GM18498 (cell line): ENCODE measurements around the gene FAM3B.

Source experiments
- ATAC-seq: cut with Tn5 transposase; IDR thresholded peaks from one replicate; pipeline ENCODE4 v1.9.1; 2021; ENCODE audit warnings: mild to moderate bottlenecking, moderate library complexity; ENCODE audit not compliant: unreplicated experiment

Gene FAM3B

DNA sequence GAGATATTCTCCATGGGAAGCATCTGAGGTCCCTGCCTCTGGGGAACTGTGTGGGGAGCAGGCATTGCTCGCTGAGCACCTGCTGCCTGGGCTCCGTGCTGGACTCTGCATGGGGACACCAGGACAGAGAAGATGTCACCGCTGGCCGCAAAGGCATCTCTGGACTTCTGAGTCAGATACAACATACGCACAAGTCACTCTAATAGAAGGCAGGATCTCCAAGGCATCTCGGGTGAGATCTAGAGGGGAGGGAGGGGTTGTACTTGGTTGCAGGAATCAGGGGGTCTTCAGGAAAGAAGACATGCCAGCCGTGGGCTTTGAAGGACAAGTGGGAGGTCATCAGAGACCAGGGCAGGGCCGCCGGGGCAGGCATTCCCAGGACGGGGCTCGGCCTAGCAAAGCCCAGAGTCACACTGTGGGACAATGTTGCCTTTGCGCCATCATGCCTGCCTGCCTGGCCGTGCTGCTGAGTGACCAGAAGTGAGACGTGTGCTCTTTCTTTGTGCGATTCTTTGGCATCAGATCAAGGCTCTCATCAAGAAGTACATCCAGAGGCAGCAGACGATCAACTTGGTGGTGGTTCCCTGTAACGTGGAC is 73.5 kb downstream of the FAM3B start:
- no peak for ATAC-seq

DNA sequence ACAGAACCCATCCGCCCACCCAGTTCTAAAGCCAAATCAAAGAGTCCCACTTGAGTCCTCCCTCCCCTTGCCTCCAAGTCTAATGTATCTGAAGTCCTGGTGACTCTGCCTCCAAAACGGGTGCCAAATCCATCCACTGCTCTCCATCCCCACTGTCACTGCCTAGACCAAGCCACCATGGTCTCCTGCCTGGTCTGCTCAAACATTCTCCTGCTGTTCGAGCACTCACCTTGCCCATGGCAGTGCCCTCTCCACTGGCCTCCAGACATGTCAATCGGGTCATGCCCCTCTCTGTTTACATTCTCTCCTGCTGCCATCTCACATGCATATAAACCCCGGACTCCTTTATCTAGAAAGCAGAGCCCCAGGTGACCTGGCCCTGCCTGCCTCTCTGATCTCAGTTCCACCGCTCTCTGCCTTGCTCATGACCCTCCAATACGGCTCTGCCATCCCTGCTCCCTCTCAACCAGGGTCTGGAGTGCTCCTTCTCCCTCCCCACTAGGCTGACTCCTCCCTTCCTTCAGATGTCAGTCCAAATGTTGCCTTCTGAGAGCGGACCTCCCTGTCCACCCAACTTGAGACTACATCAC is 77.4 kb downstream of the FAM3B start:
- no peak for ATAC-seq

DNA sequence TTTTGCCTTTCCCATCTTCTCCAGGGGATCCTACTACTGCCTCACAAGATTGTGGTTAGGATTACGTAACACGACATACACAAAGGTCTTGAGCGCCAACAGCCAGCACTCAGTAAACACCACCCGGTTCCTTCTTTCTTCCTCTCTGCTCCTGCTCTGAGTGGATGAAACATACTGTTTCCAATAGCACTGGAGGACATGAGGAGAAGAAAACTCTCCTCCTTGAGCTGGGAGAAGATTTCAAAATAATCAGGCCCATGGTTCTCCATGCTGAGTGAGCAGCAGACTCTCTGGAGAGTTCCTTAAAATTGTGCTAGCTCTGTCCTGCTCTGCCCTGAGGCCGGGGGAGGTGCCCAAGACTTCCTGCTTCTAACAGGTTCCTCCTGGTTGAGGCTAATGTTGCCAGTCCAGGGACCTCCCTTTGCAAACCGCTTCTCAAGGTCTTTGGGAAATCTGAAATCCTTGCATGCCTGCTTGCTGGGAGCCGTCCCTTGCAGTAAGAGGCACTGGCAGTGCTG is 80.0 kb downstream of the FAM3B start:
- ATAC-seq = no peak

DNA sequence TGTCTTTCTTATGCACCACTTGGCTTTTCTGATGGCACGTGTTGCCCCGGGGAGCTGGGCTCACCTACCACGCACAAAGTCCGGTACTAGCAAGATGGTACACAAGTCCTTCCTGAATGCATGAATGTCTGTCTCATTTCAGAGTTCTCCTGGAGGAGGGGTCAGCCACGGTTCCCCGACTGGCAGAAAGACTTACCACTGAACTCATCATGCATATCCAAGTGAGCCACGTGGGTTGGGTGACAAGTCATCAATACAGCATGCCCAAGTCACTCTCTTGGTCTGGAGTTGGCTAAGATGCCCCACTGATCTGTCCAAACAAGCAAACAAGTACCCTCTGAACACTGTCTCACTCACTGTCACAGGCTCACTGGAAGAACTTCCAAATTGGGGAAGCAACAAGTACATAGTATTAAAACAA is 80.9 kb downstream of the FAM3B start:
- no peak for ATAC-seq

DNA sequence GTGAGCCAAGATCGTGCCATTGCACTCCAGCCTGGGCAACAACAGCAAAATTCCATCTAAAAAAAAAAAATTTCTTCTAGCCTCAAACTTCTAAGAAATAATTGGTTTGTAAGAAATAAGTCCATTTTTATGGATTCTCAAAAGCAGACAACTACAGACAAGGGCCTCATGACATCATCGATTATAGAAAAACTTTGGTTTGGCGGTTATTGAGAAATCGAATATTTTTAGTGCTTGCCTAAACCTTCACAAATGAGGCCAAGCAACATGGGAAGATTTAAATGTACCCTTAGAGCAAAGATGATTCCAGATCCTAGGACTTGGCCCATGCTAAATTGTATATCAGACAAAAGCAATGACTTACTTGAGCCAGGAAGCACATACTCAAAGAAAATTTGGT is 81.7 kb downstream of the FAM3B start:
- ATAC-seq = no peak

DNA sequence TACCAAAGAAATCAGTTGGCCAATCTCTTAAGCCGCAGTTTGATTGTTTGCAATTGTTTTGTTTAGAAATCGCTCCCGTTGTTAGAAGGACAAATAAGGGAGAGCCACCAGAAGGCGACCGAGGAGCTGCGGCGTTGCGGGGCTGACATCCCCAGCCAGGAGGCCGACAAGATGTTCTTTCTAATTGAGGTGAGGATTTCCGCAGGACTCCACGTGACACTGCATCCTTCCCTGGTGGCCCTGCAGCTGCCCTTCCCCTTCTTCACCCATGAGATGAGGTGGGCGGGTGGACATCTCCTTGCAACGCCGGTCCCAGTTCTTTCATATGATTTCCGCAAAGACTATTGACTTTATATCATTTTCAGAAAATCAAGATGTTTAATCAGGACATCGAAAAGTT is 82.2 kb downstream of the FAM3B start:
- ATAC-seq = no peak

DNA sequence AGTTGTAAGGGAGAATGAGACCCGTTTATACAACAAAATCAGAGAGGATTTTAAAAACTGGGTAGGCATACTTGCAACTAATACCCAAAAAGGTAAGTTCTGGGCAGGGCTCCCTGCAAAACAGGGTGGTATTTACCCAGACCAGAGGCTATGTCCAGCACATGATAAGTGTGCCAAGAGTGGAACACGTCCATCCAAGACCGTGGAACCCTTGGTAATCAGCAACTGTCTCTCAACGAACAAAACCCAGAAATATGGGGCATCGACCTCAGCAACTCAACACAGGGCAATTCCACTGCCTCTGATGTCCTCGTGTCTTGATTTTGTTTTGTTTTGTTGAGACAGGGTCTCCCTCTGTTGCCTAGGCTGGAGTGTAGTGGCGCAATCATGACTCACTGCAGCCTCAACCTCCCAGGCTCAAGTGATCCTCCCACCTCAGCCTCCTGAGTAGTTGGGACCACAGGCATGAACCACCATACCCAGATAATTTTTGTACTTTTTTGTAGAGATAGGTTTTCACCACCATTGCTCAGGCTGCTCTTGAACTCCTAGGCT is 82.7 kb downstream of the FAM3B start:
- ATAC-seq = no peak

DNA sequence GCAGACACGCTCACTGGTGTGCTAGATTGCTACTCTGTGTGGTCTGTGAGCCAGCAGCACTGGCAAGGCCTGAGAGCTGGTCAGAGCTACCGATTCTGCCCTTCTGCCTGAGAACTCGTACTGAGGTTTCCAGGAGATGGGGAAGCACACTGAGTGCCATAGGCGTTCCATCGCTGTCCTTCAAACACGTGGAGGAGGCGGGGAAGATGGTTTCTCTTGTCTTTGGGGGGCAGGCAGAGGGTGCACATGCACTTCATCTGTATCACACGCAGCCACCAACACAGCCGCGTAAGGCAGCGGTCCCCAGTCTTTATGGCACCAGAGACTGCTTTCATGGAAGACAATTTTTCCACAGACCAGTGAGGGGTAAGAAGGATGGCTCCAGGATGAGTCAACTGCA is 85.6 kb downstream of the FAM3B start:
- no peak for ATAC-seq

DNA sequence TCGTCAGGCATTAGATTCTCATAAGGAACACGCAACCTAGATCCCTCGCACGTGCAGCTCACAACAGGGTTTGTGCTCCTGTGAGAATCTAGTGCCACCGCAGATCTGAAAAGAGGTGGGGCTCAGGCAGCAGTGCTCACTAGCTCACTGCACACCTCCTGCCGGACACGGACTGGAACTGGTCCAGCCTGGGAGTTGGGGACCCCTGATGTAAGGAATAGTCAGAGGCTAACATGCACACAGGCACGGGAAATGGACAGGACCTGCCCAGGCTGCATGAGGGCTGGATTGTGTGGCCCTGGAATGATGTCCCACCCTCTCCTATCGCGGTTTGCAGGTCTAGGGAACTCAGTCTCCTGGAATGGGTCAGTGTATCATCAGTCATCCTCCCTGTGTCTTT is 86.2 kb downstream of the FAM3B start:
- ATAC-seq = no peak

DNA sequence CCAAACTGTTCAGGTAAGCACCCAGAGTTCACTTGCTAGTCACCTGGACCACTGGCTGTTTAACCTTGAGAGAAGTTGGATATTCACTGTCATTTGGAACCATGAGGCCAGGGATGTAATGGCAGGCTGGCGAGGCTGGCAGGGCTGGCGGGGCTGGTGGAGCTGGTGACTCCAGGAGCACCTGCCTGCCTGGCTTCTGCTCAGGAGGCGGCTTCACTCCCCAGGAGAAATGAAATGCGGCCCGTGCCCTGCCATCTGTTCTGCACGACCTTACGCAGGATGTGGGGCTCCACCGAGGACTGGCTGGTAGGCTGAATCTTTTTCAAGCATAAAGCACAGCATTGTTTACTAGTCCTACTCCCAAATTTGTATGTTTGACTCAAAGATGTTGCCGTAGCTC is 86.7 kb downstream of the FAM3B start:
- no peak for ATAC-seq

DNA sequence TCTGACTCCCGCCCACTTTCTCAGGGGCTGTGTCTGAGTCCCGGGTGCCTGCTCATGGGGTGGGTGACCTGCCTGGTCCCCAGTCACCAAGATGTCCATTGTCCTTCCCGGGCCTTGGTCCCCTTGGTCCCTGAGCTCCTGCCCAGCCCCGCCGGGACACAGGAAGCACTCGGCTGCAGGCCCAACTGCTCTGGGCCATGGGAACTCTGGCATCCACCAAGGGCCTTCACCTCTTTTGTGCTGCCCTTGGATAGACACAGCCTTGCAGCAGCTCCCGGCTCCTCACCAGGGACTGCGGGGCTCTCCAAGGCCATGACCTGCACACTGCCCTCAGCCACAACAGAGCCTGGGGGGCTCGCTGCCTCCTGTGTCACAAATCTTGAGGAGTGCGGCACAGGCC is 87.4 kb downstream of the FAM3B start:
- no peak for ATAC-seq

DNA sequence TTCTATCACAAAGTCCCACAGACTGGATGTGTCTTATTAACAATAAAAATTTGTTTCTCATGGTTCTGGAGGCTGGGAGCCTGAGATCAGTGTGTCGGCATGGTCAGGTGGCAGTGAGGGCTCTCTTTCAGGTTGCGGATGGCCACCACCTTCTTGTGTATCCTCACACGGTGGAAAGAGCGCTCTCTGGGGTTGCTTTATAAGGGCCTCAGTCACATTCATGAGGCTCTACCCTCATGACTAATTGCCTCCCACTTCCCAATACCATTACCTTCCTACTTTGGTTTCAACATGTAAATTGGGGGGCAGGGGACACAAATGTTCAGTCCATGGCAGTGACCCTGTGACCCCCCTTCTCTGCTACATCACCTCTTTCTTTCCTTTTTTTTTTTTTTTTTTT is 88.7 kb downstream of the FAM3B start:
- no peak for ATAC-seq

DNA sequence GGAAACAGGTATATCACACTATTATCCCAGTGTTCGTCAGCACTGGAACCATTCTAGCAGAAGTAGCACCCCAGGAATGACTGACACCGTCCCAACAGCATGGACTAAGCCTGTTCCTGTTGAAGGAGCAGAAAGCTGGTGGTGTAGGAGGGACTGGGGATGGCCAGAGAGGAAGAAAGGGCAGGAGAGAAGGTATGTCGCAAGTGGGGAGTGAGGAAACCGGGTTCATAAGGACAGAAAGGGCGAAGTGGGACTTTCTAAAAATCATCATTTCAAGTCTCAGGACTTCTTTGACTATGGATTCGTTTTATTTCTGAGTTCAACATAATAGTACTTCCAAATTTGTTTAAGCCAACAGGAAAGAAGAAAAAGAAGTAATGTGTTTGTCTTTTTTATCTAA is 89.7 kb downstream of the FAM3B start:
- no peak for ATAC-seq
